GM04503 (cell line): Measurements from ENCODE around the gene RASSF8.

Experiments
- DNase-seq: peaks from one replicate; pipeline ENCODE4 v3.0.0-alpha.2; 2012; ENCODE audit warnings: low read depth

RASSF8 gene

DNA sequence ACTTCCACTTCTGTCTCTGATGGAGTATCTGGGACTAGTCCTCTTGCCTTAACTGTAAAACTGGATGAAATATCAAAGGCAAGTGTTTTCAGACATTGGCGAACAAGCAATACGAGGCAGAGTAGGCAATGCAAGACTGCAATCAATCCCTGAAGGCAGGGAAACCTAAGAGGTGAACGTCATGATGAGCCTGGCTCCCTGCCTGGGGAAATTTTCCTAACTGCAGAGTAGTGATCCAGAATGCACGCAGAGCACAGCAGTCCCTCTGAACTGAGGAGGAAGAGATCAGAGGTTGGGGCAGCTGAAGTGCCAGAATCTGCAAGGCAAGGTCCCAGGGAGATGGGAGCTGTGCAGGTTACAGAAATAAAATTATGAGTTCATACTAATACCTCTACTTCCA lies 147.9 kb downstream of the RASSF8 start:
- no peak for DNase-seq

DNA sequence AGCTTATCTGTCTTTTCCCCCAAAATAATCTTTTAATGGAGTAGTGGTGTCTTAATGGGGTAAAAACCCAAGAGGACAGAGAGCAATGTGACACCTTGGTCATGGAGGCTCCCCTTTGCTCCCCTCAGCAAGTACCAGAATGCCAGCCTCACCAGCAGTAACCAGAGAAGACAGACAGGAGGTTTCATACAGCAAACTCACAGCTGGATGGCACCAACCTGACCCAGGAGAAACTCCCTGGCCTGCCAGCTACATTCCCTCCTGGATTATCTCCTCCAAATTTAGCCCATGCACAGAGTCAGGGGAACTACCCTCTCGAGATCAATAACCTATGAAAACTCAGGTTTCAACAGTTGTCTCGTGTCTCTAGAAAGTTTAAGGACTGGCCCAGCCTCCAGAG lies 150.4 kb downstream of the RASSF8 start:
- DNase-seq = no peak

DNA sequence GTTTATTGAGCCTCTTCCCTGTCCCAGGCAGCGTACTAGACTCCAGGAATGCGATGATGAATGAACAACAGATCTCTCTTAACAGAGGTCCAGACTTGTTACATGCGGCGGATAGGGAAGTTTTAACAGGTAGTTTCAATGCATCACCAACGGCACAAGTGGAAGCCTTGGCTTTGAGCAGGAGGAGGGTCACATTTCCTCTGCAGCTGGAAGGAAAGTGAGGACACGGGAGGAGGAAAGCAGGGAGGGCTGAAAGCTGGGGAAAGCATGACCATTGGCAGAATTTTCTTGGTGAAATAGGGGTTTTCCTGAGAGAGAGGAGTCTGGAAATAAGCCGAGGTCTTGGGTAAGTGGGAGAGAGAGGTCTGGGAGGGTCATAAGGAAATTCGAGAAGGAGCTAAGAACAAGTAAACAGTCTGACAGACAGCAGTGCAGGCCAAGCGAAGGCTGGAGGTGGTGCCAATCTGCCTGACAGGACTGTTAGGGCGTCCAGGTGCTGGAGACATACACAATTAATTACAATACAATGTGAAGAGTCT lies 150.9 kb downstream of the RASSF8 start:
- DNase-seq = no peak

DNA sequence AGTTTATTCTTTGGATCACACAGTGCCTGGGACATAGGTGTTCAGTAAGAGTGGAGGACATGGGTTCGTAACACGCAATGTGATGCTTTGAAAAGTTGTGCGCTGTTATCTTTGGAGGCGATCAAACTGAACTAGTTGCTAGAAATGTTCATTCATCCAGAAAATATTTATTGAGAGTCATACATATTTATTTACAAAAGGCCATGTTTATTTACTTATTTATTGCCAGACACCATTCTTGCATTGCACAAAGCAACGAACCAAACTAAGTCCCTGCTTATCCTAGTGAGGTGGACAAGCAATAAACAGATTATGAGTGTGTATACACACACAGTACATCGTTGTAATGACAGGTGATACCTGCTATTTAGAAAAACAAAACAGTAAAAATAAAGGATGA lies 153.8 kb downstream of the RASSF8 start:
- no peak for DNase-seq

DNA sequence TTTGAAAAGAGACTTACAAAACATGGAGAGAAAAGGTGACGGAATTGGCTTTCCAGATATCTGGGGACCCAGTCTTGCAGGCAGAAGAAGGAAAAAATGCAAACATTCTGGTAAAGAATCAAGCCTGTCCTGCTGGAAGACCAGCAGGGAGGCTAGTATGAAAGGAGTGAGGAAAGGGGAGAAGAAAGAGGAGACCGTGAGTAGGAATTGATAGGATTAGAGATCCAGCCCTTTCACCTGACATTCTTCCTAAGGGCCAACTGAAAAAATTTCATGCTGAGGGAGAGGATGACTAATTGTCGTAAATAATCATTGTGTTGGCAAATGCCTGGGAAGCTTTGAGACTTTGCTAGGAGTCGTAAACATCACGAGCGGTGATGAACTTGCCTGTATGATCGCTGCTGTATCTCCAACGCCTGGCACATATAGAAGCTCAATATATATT lies 154.2 kb downstream of the RASSF8 start:
- DNase-seq = no peak

DNA sequence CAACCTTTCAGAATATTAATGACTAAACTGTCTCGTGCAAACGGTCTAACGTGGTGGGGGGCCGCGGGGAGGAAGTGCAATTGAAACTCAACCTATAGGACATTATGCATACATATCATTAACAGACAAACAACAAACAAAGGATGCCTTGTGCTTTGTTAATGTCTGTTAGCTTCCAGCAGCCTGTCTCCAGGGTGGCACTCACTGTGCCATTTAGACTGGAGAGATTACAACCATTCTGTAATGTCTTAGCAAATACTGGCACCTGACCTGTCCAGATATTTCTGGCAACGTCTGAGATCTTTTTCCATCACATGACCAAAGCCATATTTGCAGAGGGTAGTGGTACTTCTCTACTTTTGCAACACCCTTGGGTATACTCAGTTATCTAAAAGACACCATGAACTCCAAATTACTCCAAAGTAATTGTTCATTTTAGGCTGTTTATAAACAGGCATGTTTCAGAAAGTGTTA lies 154.7 kb downstream of the RASSF8 start:
- DNase-seq = no peak

DNA sequence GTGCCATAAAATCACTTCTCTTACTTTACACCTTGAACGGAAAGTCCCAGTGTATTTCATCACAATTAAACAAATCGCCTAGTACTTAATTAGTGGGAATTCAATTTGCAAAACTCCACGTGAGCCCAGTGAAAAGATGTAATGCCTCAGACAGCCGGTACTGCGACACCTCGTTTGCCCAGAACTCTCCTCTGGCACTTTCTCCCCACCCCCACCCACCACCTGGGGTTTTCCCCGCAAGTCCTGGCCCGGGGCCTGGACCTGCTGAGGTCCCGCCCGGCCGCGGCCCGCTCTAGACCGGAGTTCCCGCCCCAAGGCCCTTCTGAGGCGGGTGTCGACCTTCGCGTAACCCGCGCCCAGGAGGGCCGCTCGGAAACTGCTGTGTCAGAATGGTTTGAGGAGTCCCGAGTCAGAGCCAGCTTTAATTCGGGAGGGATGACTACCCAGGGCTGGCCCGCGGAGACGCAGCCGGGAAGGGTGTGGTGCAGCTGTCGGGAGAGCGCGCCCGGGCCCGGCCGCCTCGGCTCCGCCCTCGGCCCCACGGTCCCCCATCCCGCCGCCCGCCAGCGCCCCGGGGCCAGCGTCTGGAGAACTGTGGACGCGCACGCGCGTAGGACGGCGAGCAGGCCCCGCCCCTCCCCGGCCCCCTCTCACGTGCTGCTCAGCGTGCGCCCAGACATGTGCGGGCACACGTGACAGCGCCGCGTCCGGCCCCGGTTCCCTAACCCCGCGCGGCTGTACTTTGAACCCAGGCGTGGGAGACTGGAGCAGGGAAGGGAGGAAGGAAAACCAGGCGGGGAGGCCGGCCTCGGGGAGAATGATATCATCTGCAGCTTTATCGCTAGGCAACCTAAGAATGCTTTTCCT lies 155.6 kb downstream of the RASSF8 start:
- peak; percentile 59 for DNase-seq

DNA sequence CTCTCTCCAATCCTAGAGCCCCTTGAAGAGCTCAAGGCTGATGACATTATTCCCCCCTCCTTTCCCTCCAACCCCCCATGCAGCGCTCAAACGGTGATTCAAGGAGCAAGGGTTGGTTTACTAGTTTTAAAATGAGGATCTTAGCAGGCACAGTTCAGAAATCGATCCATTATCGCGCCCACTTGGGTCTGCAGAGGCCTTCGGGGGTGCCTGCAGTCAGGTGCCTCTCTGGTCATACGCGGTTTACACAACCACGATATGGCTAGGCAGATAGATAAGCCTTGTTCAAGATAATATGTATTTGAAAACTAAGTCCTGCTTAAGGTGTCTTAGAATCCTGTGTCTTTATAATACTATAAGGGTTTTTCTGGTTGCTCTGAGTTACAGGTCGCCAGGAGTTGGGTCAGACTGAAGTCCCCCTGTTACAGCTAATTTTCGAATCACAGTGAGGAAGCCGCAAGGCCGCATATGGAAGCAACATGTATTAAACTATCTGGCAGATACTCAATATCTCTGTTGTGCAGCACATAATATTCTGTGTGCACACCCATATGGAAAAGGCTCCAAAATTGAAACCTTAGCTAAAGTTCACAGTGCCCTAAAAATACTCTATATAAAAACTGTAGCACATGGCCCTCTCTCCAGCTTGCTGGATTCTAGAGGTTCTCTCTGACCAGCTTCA lies 156.4 kb downstream of the RASSF8 start:
- DNase-seq = no peak

DNA sequence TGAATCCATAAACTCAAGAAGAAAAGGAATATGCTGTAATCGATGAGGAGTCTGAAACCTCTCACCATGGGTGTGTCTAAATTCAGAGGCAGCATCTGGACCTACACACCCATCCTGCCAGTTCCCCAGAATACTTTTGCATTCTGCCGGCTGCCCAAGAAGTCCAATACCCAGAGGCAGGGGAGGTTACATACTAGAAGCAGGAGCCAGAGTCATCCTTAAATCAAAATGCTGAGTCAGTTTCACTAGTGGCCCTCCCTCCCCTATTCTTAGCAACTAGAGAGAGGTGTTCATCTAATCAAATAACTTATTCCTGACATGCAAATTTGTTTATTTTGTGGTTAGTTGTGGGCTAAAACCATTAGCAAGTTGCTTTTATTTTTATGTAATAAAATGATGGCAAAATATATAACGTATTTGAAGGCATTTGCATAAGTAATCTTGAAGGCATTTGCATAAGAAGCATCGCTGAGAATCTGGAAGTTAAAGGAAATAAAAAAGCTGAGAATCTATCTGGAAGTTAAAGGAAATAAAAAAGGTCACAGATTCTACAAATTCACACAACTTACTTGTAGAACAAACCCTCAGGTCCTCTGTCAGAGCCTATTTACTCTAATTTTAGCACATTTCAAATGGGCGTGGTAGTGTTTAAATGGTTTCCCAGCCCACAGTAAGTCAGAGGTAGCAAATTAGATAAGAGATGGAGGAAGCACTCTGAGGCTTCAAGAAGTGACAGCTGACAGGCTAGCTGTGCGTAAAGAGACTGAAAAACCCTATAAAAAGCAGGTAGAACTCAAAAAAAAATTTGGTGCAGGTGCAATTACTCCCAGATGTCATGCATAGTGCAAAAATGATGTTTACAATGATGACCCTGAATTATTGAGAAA lies 158.6 kb downstream of the RASSF8 start:
- DNase-seq = no peak

DNA sequence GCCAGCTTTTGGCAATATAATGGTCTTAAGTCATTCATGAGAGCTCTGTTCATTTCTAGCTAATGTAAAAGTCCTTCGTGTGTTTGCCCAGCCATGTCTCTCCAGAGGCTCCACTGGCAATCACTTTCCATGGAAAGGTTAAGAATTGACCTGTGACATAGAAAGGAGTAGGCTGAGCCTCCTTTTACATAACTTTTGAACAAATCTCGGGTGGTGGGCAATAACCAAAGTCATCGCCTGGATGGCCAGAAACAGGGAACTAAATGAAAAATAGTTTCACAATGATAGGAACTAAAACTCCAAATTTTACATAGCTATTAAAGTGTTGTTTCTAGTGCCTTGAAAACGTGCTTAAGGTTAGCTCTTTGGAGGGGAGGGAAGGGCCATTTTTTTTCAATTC lies 159.8 kb downstream of the RASSF8 start:
- DNase-seq = no peak

DNA sequence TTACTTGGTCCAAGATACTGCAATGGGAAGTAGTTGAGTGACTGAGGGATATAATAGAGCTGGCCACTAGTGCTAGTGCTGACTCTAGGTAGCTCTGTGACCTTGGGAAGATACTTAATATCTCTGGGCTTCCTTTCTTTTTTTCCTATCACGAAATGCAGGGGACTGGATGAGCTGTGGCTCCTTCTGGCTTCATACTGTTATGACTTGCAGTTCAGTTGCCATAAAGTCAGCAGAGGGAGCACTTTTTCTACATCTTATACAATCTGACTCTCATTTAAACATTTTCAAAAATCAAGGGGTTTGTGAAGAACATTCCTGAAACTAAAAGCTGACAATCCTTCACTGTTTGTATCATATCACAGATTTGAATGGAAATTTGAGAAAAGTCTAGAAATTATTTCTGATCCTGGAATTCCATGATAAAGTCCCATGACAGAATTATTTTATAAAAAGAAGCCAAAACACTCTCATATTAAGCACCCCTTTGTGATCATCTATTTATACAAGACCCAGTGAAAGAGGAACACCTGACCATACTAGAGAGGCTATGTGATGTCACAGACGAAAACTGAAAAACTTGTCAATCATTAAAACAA lies 161.0 kb downstream of the RASSF8 start:
- DNase-seq = no peak

DNA sequence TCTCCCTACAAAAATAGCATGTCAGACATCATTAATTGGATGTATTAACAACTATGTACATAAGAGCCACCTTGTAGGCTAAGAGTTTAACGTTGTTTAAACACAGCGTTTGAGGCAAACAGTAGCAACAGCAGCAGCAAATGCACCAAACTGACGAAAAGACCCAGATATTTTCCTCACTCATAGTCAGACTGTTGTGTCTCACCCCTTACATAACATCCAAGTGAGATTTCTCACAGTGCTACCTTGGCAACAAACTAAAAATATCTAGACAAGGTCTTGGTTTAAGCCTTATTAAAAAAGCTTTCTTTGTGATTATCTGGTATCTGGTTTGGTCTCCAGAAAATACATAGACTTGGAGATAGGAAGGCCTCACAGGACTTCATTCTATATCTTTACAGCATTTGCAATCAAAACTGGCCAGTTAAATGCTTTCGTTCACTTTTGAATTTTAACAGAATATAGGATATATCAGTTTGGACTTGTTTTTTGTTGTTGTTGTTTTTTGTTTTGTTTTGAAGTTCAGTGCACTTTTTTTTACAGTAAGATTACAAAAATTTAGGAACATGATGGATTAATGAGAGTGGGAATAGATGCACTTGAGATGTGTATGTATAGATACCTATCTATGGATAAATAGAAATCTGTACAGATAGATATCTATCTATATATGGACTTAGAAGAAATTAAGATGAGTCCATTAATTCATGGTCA lies 162.2 kb downstream of the RASSF8 start:
- DNase-seq = no peak

DNA sequence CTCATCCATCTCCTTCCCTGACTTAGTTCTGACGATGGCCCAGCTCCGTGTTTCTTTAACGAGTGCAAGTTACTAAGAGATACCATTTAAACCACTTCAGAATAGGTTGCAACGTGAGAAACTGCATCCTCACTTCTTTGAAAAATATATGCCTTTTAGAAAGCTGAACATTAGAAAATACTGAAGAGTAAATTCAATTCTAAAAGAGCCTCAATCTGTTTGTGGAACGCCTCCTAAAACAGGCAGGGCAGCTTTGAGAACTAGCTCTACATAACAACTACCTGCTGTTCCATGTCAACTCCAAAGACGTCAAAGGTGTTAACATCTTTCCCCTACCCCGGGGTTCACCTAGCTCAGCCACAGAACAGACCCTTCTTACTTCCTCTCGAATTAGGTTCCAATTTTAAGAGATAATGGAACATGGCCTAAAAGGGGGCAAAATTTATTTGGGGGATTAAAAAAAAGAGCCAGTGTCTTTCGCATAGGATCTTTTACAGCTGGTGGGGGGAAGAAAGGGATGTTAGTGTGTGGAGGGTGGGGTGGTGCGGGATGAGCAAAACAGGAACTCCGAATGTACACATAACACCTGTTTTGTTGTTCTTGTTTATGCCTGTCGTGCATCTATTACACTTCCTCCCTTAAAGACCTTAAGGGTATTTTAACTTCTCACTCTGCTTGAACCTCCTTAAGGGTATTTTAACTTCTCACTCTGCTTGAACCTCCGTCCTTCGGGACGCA lies 163.0 kb downstream of the RASSF8 start:
- DNase-seq = no peak

DNA sequence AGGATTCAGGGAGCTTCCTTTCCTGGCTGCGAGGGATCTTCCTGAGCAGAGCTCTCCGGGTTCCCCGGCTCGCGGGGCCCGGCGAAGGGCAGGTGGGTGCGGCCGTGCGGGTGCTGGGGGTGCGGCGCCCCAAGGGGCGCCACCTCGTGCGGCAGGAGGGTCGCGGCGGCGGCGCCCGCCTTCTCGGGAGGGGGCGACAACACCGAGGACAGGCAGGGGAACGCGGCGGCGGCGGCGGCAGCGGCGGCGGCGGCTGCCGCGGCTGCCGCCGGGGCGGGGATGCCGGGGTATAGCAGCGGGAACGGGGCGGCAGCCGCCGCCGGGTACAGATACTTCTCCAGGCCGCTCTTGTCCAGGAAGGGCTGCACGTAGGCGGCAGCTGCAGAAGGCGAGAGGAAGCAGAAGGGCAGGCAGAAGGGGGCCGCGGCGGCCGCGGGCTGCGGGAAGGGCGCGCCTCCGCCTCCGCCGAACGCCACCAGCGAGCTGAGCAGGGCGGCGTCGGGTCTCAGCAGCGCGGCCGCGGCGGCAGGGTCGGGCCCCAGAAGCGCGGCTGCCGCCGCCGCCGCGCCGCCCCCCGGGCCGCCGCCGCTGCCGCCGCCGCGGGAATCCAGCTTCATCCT lies 163.7 kb downstream of the RASSF8 start:
- DNase-seq = no peak

DNA sequence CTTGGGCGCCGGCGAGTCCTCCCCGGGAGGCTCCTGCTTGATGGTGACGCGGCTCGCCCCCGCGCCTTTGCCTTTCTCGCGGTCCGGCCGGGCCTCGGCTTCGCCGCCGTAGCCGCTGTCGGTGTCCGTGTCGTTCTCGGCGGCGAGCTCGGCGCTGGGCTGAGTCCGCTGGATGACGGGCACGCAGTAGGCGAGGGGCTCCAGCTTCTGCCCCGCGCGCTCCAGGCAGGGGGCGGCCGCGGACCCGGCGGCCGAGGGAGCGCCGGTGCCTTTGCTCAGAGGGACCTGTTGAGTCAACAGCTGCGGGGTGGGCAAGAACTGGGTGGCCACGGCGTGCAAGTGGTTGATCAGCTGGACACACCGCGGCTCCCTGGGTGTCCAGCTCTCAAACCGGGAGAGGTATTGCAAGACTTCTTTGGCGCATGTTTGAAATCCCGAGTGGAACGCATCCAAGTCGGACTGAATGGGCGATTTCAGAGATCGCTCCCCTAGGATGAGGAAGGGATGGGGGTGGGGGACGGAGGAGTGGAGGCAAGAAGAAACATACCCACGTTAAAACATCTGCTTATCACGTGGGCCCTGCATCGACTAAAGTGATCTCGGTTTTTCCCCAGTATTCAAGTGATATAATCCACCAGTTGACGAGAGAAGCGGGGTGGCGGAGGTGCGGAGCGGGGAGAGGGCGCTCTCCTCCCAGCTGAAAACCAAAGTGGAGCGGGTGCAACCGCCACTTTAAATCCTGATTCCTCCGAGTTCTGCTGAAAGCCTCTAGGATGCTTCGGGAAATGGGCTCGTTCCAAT lies 164.4 kb downstream of the RASSF8 start:
- DNase-seq = no peak

DNA sequence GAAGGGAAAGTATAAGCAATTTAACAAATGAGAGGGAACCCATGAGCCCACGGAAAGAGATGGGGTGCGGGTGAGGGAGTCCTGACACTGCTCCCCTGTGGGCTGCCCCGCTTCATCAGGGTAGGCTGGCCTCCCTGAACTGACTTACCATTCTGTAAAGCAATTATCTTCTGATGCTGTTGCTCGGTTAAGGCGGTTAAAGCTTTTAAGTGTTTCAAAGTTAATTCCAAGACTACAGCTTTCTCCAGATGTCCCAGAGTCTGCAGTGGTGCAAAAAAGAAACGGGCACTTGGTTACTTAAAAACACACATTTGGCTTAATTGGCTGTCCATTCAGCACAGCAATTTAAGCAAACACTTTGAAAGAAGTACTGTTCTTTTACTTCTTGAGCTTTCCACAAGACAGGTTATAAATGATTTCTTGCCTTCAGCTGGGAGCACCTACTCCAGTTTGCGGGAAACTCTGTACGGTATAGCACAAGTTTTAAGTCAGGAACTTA lies 165.0 kb downstream of the RASSF8 start:
- no peak for DNase-seq

DNA sequence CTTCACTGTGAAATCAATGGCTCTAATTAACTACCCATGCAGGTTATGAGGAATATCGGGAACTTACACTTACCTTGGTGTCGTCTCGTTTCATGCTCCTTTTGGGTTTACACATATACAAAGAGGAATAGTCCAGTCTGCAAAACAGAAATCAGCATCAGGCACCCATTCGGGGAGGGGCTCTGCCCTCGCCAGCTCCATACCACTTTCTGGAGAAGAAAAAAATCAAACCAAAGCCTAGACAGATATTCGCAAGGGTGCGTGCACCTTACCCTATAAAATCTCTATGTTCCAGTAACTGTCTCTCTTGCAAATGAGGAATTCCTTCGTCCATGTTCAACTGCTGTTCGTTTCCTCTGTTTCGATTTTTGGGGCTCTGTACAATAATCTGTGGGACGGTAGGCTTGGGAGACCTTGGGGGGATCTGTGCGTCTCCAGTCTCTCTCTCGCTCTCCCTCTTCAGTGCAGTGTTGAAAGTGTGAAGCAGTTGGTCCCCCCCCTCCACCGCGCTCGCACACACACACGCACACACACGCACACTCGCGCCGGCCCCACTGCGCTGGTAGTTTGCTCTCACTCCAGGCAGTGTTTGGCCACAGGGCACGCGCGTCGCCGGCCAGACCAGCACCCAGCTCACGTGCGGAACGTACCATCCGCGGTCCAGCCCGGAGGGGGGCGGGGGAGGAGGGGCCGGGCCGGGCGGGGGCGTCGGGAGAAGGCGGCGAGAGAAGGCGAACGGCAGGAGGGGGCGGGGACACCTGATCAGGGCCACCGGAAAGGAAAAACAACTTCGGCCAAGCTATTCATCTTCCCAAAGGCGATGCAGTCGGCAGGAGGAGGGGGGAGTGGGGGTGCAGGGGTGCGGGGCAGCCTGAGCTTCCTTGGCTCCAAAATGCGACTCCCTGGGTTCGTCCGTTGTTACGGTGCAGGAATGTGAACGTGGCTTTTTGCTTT lies 166.2 kb downstream of the RASSF8 start, which contains the start of gene BHLHE41:
Gene BHLHE41, minus strand, starts transcription at position 592 of the 954 bp plus-strand sequence. Its CDS starts 258 bp downstream, at position 334.
- no peak for DNase-seq
